HG03565 (cell line): Measurements from ENCODE around the gene CEACAM18.

ENCODE experiments used
- ATAC-seq: cut with Tn5 transposase; IDR thresholded peaks from one replicate; pipeline ENCODE4 v1.9.1; 2021; ENCODE audit warnings: mild to moderate bottlenecking, moderate library complexity; ENCODE audit not compliant: unreplicated experiment

Gene CEACAM18

DNA sequence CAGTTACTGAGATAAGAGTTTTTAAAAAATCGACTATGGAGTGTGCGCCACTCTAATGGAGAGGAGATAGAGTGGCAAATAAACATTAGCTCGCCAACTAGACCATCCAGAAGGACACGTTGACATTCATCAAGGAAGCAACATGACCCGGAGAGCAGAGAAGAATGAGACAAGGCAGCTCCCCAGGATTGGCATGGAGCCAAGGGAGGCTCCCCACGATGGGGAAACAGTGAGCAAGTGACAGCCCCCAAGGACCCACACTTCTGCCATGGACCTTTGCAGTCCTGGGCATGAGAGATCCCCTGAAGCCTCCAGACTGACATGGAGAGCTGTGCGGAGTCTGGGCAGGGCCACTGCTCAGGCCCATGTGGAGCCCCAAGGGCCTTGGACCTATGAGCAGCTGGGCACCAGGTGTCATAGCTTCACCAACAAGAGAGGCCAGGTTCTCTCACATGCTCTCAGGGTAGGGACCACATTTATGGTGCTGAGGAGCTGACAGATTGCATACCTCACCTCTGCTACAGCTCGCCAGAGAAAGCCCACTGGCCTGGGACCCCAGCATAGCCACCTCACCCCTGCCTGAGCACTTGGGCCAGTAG is 46.4 kb downstream of the CEACAM18 start:
- ATAC-seq: no peak

DNA sequence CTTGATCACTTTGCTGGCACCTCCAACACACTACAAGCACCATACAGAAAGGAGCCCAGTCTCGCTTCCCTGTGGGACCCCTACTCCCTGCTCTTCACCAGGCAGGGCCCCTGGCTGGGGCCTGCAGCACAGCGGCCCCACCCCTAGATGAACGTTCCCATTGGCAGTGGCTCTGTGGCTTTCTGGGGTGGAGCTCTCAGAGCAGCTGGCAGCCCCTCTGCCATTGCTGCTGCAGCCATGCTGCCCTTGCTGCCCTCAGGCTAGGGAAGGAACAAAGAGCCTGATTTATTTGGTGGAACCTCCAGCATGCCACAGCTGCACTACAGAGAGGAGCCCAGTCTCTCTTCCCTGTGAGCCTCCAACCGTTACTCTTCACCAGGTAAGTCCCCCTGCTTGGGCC is 47.3 kb downstream of the CEACAM18 start:
- ATAC-seq: no peak

DNA sequence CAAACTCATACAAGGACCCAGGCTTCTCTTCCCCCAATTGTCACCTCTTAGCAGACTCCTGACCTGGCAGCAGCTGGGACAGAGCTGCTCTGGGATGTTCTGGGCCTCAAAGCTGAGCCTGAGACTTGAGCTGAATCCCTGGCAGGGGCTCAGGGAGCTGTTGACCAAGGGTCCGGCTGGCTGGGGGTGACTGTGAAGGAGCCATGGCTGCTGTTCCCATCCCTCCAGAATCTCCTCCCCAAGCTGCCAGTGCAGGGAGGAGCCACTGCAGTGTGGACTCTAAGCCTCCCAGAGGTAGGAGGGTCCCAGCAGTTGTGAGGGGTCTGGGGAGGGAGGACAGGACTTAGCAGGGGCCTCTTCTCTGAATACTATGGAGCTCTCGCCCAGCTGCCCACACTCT is 51.0 kb downstream of the CEACAM18 start:
- no peak for ATAC-seq

GRCh38 chr19:51530616-51531015 is 52.3 kb downstream of the CEACAM18 start:
- no peak for ATAC-seq

- no peak for ATAC-seq
Observed at GRCh38 chr19:51531349-51532315, 53.3 kb downstream of the CEACAM18 start, which contains the start of gene SIGLEC6. SIGLEC6 (minus strand) TSS chr19:51531670; CDS start chr19:51531648, 22 bp downstream.

GRCh38 chr19:51535535-51535934 is 57.2 kb downstream of the CEACAM18 start:
- no peak for ATAC-seq

DNA sequence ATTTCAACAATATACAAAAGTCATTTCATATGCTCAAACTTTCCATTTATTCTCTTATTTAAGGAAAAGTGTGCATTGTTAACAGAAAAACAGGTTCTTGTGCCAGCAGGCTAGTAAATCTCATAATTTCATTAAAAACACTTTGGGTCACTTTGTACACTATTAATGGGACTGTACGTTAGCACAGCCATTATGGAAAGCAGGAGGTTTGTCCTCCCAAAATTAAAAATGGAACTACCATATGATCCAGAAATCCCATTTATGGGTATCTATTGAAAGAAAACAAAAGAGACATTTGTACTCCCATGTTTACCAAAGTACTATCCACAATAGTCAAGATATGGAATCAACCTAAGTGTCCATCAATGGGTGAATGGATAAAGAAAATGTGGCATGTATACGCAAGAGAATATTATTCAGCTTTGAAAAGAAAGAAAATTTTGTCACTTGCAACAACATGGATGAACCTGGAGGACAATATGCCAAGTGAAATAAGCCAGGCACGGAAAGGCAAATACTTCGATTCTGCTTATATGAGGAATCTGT is 61.6 kb downstream of the CEACAM18 start:
- no peak for ATAC-seq
